Thyroid gland (tissue), 4 donors: Measurements from ENCODE around the gene KLF5. TPM values are rescaled to one million over a fixed set of nuclear protein-coding genes. Genes with fewer than 3 reads are reported as not detected.

ENCODE experiments used
- DNase-seq, 2 donors: peaks; one replicate each; pipeline ENCODE4 v3.0.0-alpha.2; 2019
- H3K27ac ChIP-seq, 3 donors: fragments of 200-600 bp; sonication (generic); 1 replicate in 2 of 3; 2 replicates in 1 of 3; pipeline ENCODE4 v1.5.1; 2016 to 2019; ENCODE audit warnings: mild to moderate bottlenecking in 1 of 3, moderate library complexity in 1 of 3
- H3K27me3 ChIP-seq: fragments of 200-600 bp; sonication (generic); one replicate; pipeline ENCODE4 v1.5.1; 2019
- H3K36me3 ChIP-seq, 2 donors: fragments of 200-600 bp; sonication (generic); one replicate each; pipeline ENCODE4 v1.5.1; 2016 to 2019
- H3K4me1 ChIP-seq, 2 donors: fragments of 200-600 bp; sonication (generic); one replicate each; pipeline ENCODE4 v1.5.1; 2017 to 2019
- H3K4me3 ChIP-seq, 3 donors: fragments of 200-600 bp; sonication (generic); replicated peaks in 1 of 3; 1 replicate in 2 of 3; 2 replicates in 1 of 3; pipeline ENCODE4 v1.5.1; 2016; ENCODE audit warnings: mild to moderate bottlenecking in 1 of 3
- H3K9me3 ChIP-seq: fragments of 200-600 bp; sonication (generic); one replicate; pipeline ENCODE4 v1.5.1; 2017
- POLR2A ChIP-seq, 2 donors: fragments of 450-650 bp; IDR thresholded peaks; one replicate each; pipeline ENCODE4 v1.6.1; 2017; ENCODE audit warnings: antibody characterized with exemption in 2 of 2, mild to moderate bottlenecking in 2 of 2, moderate library complexity in 1 of 2
- WGBS, 2 donors: methylation state at CpG; one replicate each; pipeline ENCODE4 v1.1.5; 2017; 5-methylcytosine and 5-hydroxymethylcytosine counted together
- intact Hi-C: fragments of 100-400 bp; cut with DNase I; formaldehyde crosslinking; loops from one replicate; pipeline ENCODE4 v1.15.1; 2023
- total RNA-seq, 4 donors: library from RNA; depleted of rRNA; stranded (reverse); fragments of >200 nt; gene quantifications; one replicate each; pipeline ENCODE4 v1.2.3, GENCODE V29; 2016
- TF ChIP-seq, protein P1 (sequence below), 6 experiments: fragments of 200-600 bp in 3 of 6; fragments of 450-650 bp in 3 of 6; sonication (generic) in 3 of 6; IDR thresholded peaks; one replicate each; pipeline ENCODE4 v1.5.1; 2016 to 2019; ENCODE audit warnings: antibody characterized with exemption in 6 of 6, mild to moderate bottlenecking in 2 of 6, inconsistent platforms in 1 of 6, moderate library complexity in 1 of 6

The KLF5 gene
- total RNA-seq, 4 donors from 2014 or later = 15.6 to 37.2 (median 23.6) TPM

DNA sequence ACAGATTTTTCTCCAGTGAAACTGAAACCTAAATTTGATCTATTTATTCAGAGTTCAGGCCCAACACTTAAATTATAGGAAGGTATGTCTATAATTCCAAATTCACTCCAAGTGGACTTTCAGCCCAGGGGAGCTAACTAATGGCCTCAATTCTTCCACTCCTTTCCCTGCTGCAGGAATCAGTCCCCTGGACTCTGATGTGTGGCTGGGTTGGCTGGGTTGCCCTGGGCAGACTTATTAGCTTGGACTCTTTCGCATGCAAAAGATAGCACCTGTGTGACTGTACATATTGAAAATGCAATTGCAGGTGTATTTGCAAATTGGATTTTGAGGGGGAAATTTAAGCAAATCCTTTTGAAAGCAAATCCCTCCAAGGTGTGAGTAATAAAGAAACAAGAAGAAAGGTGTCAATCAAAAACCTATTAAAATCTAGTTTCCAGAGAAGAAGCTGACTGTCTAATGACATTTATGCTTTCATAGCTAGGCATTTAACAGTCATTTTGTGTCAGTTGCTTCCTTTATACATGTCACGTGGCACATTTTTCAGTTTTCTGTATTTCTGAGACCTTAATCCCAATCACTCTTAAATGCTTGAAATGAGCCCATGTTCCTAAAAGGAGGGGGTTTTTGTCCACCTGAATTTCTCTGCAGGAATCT is 42.7 kb downstream of the KLF5 start:
- Histone ChIP-seq H3K9me3 (no peaks in the 10 kb centered on the region), H3K4me3 (no peak overlapping the region), H3K36me3 (no peaks in the 10 kb centered on the region), H3K27me3 (no peaks in the 10 kb centered on the region), H3K27ac (no peak overlapping the region), H3K4me1 (peaks cover 0 to under 1% of the 10 kb centered on the region in 2 donors)
- TF ChIP-seq, protein P1, sequence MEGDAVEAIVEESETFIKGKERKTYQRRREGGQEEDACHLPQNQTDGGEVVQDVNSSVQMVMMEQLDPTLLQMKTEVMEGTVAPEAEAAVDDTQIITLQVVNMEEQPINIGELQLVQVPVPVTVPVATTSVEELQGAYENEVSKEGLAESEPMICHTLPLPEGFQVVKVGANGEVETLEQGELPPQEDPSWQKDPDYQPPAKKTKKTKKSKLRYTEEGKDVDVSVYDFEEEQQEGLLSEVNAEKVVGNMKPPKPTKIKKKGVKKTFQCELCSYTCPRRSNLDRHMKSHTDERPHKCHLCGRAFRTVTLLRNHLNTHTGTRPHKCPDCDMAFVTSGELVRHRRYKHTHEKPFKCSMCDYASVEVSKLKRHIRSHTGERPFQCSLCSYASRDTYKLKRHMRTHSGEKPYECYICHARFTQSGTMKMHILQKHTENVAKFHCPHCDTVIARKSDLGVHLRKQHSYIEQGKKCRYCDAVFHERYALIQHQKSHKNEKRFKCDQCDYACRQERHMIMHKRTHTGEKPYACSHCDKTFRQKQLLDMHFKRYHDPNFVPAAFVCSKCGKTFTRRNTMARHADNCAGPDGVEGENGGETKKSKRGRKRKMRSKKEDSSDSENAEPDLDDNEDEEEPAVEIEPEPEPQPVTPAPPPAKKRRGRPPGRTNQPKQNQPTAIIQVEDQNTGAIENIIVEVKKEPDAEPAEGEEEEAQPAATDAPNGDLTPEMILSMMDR (IDR thresholded peaks at IDR 0.05) = no peak
- TF ChIP-seq POLR2A (IDR thresholded peaks at IDR 0.05) = no peak
- intact Hi-C loops = no loop called here
- DNase-seq = no peak
- 89 to 95% methylated on average over 2 of the region's 2 CpGs for WGBS, 2 donors

DNA sequence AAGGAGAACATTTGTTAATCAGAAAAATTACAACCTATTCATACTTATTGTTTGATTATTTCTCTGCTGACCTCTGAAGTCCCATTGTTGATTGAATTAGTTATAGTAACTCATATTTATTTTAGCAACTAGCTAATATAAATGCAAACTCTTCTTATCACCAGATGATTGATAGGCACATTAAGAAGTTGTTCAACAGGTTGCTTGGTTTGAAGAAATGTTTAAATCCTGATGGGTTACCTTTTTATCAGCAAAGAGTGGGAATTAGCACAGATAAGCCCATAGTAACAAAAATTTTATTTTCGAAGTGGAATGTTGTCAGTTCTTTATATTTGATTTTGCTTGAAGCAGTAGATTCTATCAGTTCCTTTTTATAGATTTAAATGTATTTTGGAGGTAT is 44.4 kb downstream of the KLF5 start:
- Histone ChIP-seq H3K9me3 (no peaks in the 10 kb centered on the region), H3K27ac (no peak overlapping the region), H3K36me3 (no peaks in the 10 kb centered on the region), H3K4me1 (no peaks in the 10 kb centered on the region), H3K27me3 (no peaks in the 10 kb centered on the region), H3K4me3 (no peak overlapping the region)
- TF ChIP-seq, protein P1 (IDR thresholded peaks at IDR 0.05) = no peak
- no peak for TF ChIP-seq POLR2A (IDR thresholded peaks at IDR 0.05)
- intact Hi-C loops = no loop called here
- no peak for DNase-seq
- WGBS, 2 donors = 66 to 71% methylated on average over 1 of the region's 1 CpG

DNA sequence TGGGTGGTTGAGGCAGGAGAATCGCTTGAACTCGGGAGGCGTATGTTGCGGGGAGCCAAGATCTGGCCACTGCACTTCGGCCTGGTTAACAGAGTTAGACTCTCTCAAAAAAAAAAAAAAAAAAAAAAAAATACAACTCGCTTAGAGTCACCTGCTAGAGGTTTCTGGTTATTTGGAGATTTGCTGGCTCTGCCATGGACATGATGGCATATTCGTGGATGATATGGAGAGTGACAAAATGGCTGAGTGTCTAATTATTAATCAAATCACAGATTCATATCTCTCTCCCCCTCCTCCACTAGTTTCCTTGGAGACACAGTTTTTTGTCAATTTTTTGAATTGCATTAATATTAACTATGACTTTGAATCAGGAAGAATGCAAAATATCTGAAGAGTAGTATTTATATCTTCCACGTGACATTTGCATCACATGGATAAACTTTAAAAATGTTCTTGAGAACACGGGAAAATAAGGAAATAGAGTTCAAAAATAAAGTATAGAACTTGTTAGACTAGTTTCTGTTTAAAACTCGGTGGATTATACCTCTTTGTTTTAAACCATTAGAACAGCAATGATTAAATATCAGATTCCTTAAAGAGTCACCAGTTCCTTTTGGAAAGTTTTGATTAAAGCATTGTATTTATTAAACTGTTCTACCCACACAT is 47.8 kb downstream of the KLF5 start:
- Histone ChIP-seq H3K27ac (no peak overlapping the region), H3K4me3 (no peak overlapping the region), H3K9me3 (no peaks in the 10 kb centered on the region), H3K4me1 (peaks cover 0 to 5% of the 10 kb centered on the region in 2 donors), H3K36me3 (no peaks in the 10 kb centered on the region), H3K27me3 (no peaks in the 10 kb centered on the region)
- intact Hi-C loops = no loop called here
- WGBS, 2 donors = 82 to 85% methylated on average over 10 of the region's 10 CpGs
- no peak for DNase-seq
- no peak for TF ChIP-seq POLR2A (IDR thresholded peaks at IDR 0.05)

GRCh38 chr13:73107481-73107880 is 48.7 kb downstream of the KLF5 start:
- Histone ChIP-seq H3K27ac (no peak overlapping the region), H3K4me3 (no peak overlapping the region), H3K36me3 (no peaks in the 10 kb centered on the region), H3K4me1 (peaks cover 0 to 5% of the 10 kb centered on the region in 2 donors), H3K9me3 (no peaks in the 10 kb centered on the region), H3K27me3 (no peaks in the 10 kb centered on the region)
- WGBS, 2 donors = 79 to 94% methylated on average over 3 of the region's 3 CpGs
- intact Hi-C loops = no loop called here
- DNase-seq = no peak
- TF ChIP-seq POLR2A (IDR thresholded peaks at IDR 0.05) = no peak
- TF ChIP-seq, protein P1 (IDR thresholded peaks at IDR 0.05) = no peak

GRCh38 chr13:73107970-73108369 is 49.2 kb downstream of the KLF5 start:
- Histone ChIP-seq H3K4me1 (peaks cover 0 to 5% of the 10 kb centered on the region in 2 donors), H3K27ac (no peak overlapping the region), H3K9me3 (no peaks in the 10 kb centered on the region), H3K27me3 (no peaks in the 10 kb centered on the region), H3K4me3 (no peak overlapping the region), H3K36me3 (no peaks in the 10 kb centered on the region)
- DNase-seq = no peak
- WGBS, 2 donors = 74 to 82% methylated on average over 8 of the region's 8 CpGs
- intact Hi-C loops = no loop called here
- TF ChIP-seq, protein P1 (IDR thresholded peaks at IDR 0.05) = no peak
- TF ChIP-seq POLR2A (IDR thresholded peaks at IDR 0.05) = no peak
